HG03196 (cell line): ENCODE measurements around the gene USP10.
"Not testable (repeated sequence)": the region's sequence is repeated elsewhere in the genome, so short reads cannot be mapped to it uniquely, and the experiment has no call there.

ENCODE experiments used
- ATAC-seq: cut with Tn5 transposase; IDR thresholded peaks from one replicate; pipeline ENCODE4 v1.9.1; 2021; ENCODE audit not compliant: unreplicated experiment

The USP10 gene

GRCh38 chr16:84746231-84746630 lies 46.4 kb downstream of the USP10 start:
- no peak for ATAC-seq

- ATAC-seq: no peak
Measured at GRCh38 chr16:84746875-84747274, 47.1 kb downstream of the USP10 start.

GRCh38 chr16:84748247-84748646 lies 48.4 kb downstream of the USP10 start:
- not testable (repeated sequence) for ATAC-seq

GRCh38 chr16:84749072-84749471 lies 49.3 kb downstream of the USP10 start:
- no peak for ATAC-seq

- no peak for ATAC-seq
Measured at GRCh38 chr16:84749815-84750214, 50.0 kb downstream of the USP10 start.

- ATAC-seq: no peak
Measured at GRCh38 chr16:84750575-84750974, 50.8 kb downstream of the USP10 start.

GRCh38 chr16:84751241-84751640 lies 51.4 kb downstream of the USP10 start:
- no peak for ATAC-seq

GRCh38 chr16:84751947-84752346 lies 52.1 kb downstream of the USP10 start:
- no peak for ATAC-seq

GRCh38 chr16:84752600-84752999 lies 52.8 kb downstream of the USP10 start:
- no peak for ATAC-seq

GRCh38 chr16:84753412-84754326 lies 53.9 kb downstream of the USP10 start:
- no peak for ATAC-seq

GRCh38 chr16:84754353-84754856 lies 54.6 kb downstream of the USP10 start:
- peak; percentile 55 for ATAC-seq

GRCh38 chr16:84754956-84755672 lies 55.3 kb downstream of the USP10 start:
- ATAC-seq: no peak

- no peak for ATAC-seq
Measured at GRCh38 chr16:84756830-84757229, 57.0 kb downstream of the USP10 start.

GRCh38 chr16:84758627-84759026 lies 58.8 kb downstream of the USP10 start:
- no peak for ATAC-seq

- ATAC-seq: no peak
Measured at GRCh38 chr16:84759061-84759460, 59.3 kb downstream of the USP10 start.

- ATAC-seq: no peak
Measured at GRCh38 chr16:84759906-84760305, 60.1 kb downstream of the USP10 start.

- no peak for ATAC-seq
Measured at GRCh38 chr16:84761448-84762368, 61.9 kb downstream of the USP10 start.

GRCh38 chr16:84763164-84763563 lies 63.4 kb downstream of the USP10 start:
- no peak for ATAC-seq

- ATAC-seq: no peak
Measured at GRCh38 chr16:84763629-84764028, 63.8 kb downstream of the USP10 start.

GRCh38 chr16:84764970-84765369 lies 65.2 kb downstream of the USP10 start:
- no peak for ATAC-seq
